BJ (cell line): Measurements from ENCODE around the gene ATL1. TPM values are rescaled to one million over a fixed set of nuclear protein-coding genes. Genes with fewer than 3 reads are reported as not detected.

Source experiments
- CTCF ChIA-PET: fragments of 350-600 bp; formaldehyde crosslinking; extraction: SDS; loops from one replicate; lab custom pipeline; 2021; ENCODE audit warnings: antibody characterized with exemption, inconsistent platforms; lab: Yijun Ruan, JAX
- POLR2A ChIA-PET: fragments of 300-600 bp; sonication (Branson Sonifier 250); formaldehyde crosslinking; extraction: SDS; loops from one replicate; lab custom pipeline; 2021; ENCODE audit warnings: antibody characterized with exemption; lab: Charles Lee
- DNase-seq: peaks from one replicate; pipeline ENCODE4 v3.0.0-alpha.2; 2011; ENCODE audit warnings: low read depth
- H3K27me3 ChIP-seq: 2 replicates; pipeline ENCODE4 v1.6.0; 2011; ENCODE audit warnings: low read length; ENCODE audit not compliant: control insufficient read depth, insufficient read depth
- H3K36me3 ChIP-seq: 2 replicates; pipeline ENCODE4 v1.5.1; 2011; ENCODE audit warnings: low read length; ENCODE audit not compliant: control insufficient read depth, insufficient read depth
- H3K4me3 ChIP-seq: 2 replicates; pipeline ENCODE4 v1.5.1; 2011; ENCODE audit warnings: low read depth, mild to moderate bottlenecking, control low read depth, low read length
- CTCF ChIP-seq: IDR thresholded peaks from 2 replicates; pipeline ENCODE4 v1.5.1; 2011; ENCODE audit warnings: low read depth, mild to moderate bottlenecking, control low read depth, inconsistent platforms, low read length, moderate library complexity; ENCODE audit not compliant: insufficient read depth
- polyA plus RNA-seq: library from polyadenylated mRNA; depleted of rRNA; stranded (reverse); fragments of >200 nt; gene quantifications from 2 replicates; pipeline ENCODE4 v1.2.3, GENCODE V29; 2011

ATL1 gene
- polyA plus RNA-seq, 1 experiment: 4.5 TPM

DNA sequence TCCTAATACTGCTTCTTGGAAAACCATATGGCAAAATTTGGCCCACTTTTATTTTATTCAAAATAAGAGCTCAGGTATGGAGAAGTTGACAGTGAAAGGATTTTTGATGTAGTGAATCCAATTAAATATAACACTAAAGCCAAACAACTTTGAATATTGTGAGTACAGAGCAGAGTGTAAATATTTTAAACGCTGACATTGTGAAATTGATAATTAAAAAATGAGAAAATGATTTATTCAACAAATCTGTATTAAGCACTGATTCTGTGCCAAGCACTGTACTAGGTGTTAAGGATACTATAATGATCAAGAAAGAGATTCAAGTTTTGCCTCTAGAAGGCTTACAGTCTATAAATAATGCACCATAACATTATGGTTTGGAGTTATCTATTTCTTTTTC is 50.5 kb downstream of the ATL1 start:
- no peak for DNase-seq
- H3K27me3 ChIP-seq: no peaks in the 10 kb centered on the region
- no peak overlapping the region for H3K4me3 ChIP-seq
- ChIA-PET POLR2A (no interaction called here), CTCF (interaction anchor here (0.6 to 2.1 kb wide), 3 partner anchors 9 to 166 kb away, joined by 4 to 6 read pairs (median 4); no protein-coding TSS in a partner anchor)
- no peaks in the 10 kb centered on the region for H3K36me3 ChIP-seq
- TF ChIP-seq CTCF: no peak

DNA sequence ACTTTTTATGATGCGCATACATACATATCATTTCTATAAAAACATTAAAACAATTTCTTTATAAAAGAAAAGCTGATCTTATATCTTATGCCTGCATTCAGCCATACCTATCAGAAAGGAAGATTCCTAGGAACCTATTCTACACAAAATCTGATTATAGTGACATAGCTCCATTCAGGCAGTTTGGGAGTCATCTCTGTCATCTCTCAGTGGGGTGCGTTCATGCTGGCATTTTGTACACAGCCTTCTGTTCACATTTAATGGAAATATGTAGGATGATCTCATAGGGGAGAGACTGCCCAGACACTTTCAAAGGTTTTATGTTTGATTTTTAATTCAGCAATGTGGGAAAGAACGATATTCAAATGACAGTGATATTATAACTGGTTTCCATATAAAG is 52.9 kb downstream of the ATL1 start:
- no peak for TF ChIP-seq CTCF
- ChIA-PET POLR2A (no interaction called here), CTCF (no interaction called here)
- Histone ChIP-seq H3K4me3 (no peak overlapping the region), H3K36me3 (no peaks in the 10 kb centered on the region), H3K27me3 (no peaks in the 10 kb centered on the region)
- no peak for DNase-seq

- Histone ChIP-seq H3K4me3 (no peak overlapping the region), H3K36me3 (no peaks in the 10 kb centered on the region), H3K27me3 (no peaks in the 10 kb centered on the region)
- TF ChIP-seq CTCF: no peak
- CTCF ChIA-PET: interaction anchor here (1.2 to 2.9 kb wide), 6 partner anchors 9 to 245 kb away, joined by 3 to 17 read pairs (median 6); no protein-coding TSS in a partner anchor
- DNase-seq: no peak
- POLR2A ChIA-PET: no interaction called here
These were observed 55.1 kb downstream of the ATL1 start for GRCh38 chr14:50615056-50615455.

DNA sequence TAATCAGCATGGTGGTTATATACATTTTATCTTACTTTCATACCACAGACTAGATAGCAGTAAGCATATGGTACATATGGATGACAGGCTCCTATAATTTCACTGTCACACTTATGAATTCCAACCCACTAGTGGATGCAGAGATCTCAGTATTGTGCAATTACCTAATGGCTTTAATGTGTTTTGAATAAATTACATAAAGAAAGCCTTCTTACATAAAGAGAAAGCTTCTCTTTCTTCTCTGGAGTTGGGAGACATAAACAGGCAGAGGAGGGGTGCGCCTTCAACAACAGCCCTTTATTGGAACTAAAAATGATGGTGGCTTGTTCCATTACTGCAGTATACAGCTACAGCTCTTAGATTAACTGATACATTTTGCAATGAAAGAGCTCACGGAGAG is 55.6 kb downstream of the ATL1 start:
- ChIA-PET POLR2A (no interaction called here), CTCF (interaction anchor here (1.2 to 2.9 kb wide), 6 partner anchors 13 to 244 kb away, joined by 3 to 17 read pairs (median 6); no protein-coding TSS in a partner anchor)

DNA sequence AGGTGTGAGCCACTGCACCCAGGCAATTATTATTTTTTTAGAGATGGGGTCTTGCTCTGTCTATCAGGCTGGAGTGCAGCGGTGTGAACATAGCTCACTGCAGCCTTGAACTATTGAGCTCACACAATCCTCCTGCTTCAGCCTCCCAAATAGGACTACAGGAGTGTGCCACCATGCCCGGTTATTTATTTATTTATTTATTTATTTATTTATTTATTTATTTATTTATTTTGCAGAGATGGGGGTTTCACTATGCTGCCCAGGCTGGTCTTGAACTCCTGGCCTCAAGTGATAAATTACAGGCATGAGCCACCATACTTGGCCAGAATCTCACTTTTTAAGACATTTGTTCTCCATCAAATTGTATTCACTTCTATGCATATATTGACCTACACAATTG is 56.3 kb downstream of the ATL1 start:
- no peaks in the 10 kb centered on the region for H3K27me3 ChIP-seq
- no peak for DNase-seq
- no peak for TF ChIP-seq CTCF
- no peak overlapping the region for H3K4me3 ChIP-seq
- ChIA-PET POLR2A (no interaction called here), CTCF (interaction anchor here (1.3 to 2.9 kb wide), 5 partner anchors 12 to 244 kb away, joined by 4 to 17 read pairs (median 6); no protein-coding TSS in a partner anchor)
- H3K36me3 ChIP-seq: no peaks in the 10 kb centered on the region

More for the DNA sequence above, 55.6 kb downstream of the ATL1 start:
- Histone ChIP-seq H3K27me3 (no peaks in the 10 kb centered on the region), H3K36me3 (no peaks in the 10 kb centered on the region), H3K4me3 (no peak overlapping the region)
- DNase-seq: no peak
- no peak for TF ChIP-seq CTCF
